Right cardiac atrium (tissue), 5 donors: ENCODE measurements around the gene EPN2. TPM values are rescaled to one million over a fixed set of nuclear protein-coding genes. Genes with fewer than 3 reads are reported as not detected.
"Not testable (repeated sequence)": the region's sequence is repeated elsewhere in the genome, so short reads cannot be mapped to it uniquely, and the experiment has no call there.

ENCODE experiments used
- ATAC-seq, 2 donors: fragments of 200-7000 bp; cut with Tn5 transposase; one replicate each; pipeline versions ENCODE4 v1.8.0 to v1.9.1; 2020; ENCODE audit warnings: moderate library complexity in 2 of 2, mild to moderate bottlenecking in 1 of 2
- DNase-seq, 3 donors: peaks; one replicate each; pipeline ENCODE4 v3.0.0-alpha.2; 2020
- H3K27ac ChIP-seq: one replicate; pipeline ENCODE4 v1.5.1; 2013; ENCODE audit warnings: mild to moderate bottlenecking, low read length, control low read depth, moderate library complexity
- H3K27me3 ChIP-seq: one replicate; pipeline ENCODE4 v1.6.1; 2013; ENCODE audit not compliant: control insufficient read depth, insufficient read depth
- H3K4me1 ChIP-seq: one replicate; pipeline ENCODE4 v1.6.1; 2013; ENCODE audit warnings: low read length; ENCODE audit not compliant: control insufficient read depth, insufficient read depth
- H3K4me3 ChIP-seq: one replicate; pipeline ENCODE4 v1.5.1; 2013; ENCODE audit warnings: low read length, control low read depth
- H3K9me3 ChIP-seq: one replicate; pipeline ENCODE4 v1.6.1; 2013; ENCODE audit warnings: low read length; ENCODE audit not compliant: control insufficient read depth
- WGBS: extraction: QIAGEN DNeasy Blood & Tissue Kit; methylation state at CpG from one replicate; pipeline ENCODE4 v1.1.7; 2013; 5-methylcytosine and 5-hydroxymethylcytosine counted together
- intact Hi-C, 4 donors: fragments of 100-400 bp; cut with DNase I; formaldehyde crosslinking; loops; one replicate each; pipeline versions ENCODE4 v1.11.0 to v1.14.0; 2022 to 2023
- polyA plus RNA-seq: library from polyadenylated mRNA; stranded (reverse); fragments of 200-250 nt; gene quantifications from one replicate; pipeline ENCODE4 v1.2.3, GENCODE V29; 2013
- total RNA-seq, 4 donors: library from RNA; stranded (reverse); fragmentation: NEBNext Ultra II Directional; extraction: Animal tissue kit (Norgen Biotek cat#: 25700); gene quantifications; one replicate each; pipeline ENCODE4 v1.2.1, GENCODE V29; 2021
- donor health status: healthy with polysubstance abuse.
- donor health status: DM: no; HTN: yes; CAD: no.
- donor health status: DM: no; HTN: no; CAD: no.
- donor health status: DM: no; HTN: yes; CAD: no; lungs with severe emphysema.
- donor health status: DM: yes; HTN: yes; CAD: no.

EPN2 gene
- total and polyA plus RNA-seq, 5 donors: 50.2 to 138 (median 113) TPM

DNA sequence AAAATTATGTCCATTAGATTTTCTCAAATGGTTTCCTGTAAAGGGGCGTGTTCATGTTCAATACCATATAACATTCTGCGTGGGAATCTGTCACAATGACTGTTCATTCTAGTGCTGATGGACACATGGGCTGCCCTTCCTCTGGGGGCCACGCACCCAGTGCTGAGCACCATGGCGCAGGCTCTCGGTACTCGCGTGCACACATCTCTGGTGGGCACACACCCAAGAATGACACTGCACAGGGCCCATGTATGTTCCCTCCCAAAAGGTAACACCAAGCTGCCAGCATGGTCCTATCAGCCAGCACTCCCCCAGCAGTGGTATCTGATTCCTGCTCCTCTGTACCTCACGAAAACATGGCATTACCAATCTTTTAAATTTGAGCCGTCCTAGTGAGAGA, 111.6 kb downstream of the EPN2 start:
- intact Hi-C loops: no loop called here
- ATAC-seq: no peak
- H3K4me3 ChIP-seq: no peak overlapping the region
- 92% methylated on average over 9 of the region's 9 CpGs for WGBS
- H3K27me3 ChIP-seq: no peaks in the 10 kb centered on the region
- no peaks in the 10 kb centered on the region for H3K9me3 ChIP-seq
- H3K4me1 ChIP-seq: peaks cover 11% of the 10 kb centered on the region
- DNase-seq: no peak
- H3K27ac ChIP-seq: no peak overlapping the region

DNA sequence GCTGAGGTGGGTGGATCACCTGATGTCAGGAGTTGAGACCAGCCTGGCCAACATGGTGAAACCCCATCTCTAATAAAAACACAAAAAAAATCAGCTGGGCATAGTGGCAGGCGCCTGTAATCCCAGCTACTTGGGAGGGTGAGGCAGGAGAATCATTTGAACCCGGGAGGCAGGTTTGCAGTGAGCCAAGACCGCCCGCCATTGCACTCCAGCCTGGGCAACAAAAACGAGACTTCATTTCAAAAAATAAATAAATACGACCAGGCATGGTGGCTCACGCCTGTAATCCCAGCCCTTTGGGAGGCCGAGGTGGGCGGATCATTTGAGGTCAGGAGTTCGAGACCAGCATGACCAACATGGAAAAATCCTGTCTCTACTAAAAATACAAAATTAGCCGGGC, 116.2 kb downstream of the EPN2 start:
- H3K27ac ChIP-seq, DNase-seq, ATAC-seq, intact Hi-C loops, H3K27me3 ChIP-seq, H3K4me1 ChIP-seq, H3K4me3 ChIP-seq, H3K9me3 ChIP-seq: not testable (repeated sequence)
- 95% methylated on average over 11 of the region's 11 CpGs for WGBS

DNA sequence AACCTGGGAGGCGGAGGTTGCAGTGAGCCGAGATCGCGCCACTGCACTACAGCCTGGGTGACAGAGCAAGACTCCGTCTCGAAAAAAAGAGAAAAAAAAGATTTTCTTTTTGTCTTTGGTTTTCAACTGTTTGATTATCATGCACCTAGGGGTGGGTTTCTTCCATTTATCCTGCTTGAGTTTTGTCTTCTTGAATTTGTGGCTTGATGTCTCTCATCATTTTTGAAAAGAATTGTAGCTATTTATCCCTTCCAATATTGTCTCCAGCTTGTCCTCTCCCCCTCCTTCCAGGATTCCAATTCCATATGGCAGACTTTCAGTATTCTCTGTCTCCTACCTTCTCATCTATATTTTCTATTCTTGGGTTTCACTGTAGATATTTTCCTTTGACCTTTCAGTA, 117.6 kb downstream of the EPN2 start:
- no peak overlapping the region for H3K4me3 ChIP-seq
- no peaks in the 10 kb centered on the region for H3K4me1 ChIP-seq
- H3K27me3 ChIP-seq: no peaks in the 10 kb centered on the region
- WGBS: 77% methylated on average over 6 of the region's 6 CpGs
- no peaks in the 10 kb centered on the region for H3K9me3 ChIP-seq
- DNase-seq: no peak
- ATAC-seq: no peak
- intact Hi-C loops: no loop called here
- H3K27ac ChIP-seq: no peak overlapping the region

DNA sequence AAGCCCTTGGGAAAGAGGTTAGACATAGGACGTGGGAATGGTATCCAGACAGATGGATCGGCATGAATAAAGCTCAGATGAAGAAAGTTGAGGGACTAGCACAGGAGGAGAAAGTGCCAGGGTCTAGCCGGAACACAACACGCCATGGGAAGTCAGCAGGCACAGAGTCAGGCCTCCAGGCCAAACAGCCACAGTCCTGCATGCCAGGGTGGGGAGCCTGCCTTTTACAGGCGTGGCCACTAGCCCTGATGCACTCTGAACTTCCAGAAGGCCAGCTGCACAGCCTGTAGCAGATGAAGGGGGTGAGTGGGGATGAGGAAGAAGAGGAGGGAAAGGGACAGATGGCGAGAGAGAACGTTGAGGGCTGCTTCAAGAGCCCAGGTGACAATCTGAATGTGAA, 120.2 kb downstream of the EPN2 start:
- H3K4me3 ChIP-seq: no peak overlapping the region
- DNase-seq (no peak), ATAC-seq (no peak)
- no peaks in the 10 kb centered on the region for H3K9me3 ChIP-seq
- WGBS: 90% methylated on average over 7 of the region's 7 CpGs
- no peak overlapping the region for H3K27ac ChIP-seq
- intact Hi-C loops: no loop called here
- H3K4me1 ChIP-seq: peaks cover 2% of the 10 kb centered on the region
- H3K27me3 ChIP-seq: no peaks in the 10 kb centered on the region

DNA sequence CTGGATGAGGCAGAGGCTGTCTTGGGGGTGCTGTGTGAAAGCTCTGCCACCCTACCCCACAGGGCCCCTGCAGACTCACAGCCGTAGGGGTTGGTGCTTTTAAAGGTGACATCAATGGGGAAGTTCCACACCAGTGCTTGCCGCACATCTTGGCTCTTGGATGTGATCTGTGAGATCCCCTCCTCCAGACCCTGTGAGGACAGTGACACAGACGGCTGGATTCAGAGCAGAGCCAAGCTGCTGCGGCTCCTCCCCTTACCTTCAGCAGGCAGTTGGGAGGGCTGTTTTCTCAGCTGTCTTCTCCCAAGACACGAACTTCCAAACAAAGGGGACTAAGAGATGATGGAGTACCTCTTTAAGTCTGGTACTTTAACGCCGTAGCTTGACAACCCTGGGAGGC, 120.6 kb downstream of the EPN2 start:
- Histone ChIP-seq H3K4me3 (no peak overlapping the region), H3K27me3 (no peaks in the 10 kb centered on the region), H3K9me3 (no peaks in the 10 kb centered on the region), H3K27ac (no peak overlapping the region), H3K4me1 (peaks cover 2% of the 10 kb centered on the region)
- intact Hi-C loops: no loop called here
- WGBS: 78% methylated on average over 7 of the region's 7 CpGs
- no peak for ATAC-seq
- no peak for DNase-seq

DNA sequence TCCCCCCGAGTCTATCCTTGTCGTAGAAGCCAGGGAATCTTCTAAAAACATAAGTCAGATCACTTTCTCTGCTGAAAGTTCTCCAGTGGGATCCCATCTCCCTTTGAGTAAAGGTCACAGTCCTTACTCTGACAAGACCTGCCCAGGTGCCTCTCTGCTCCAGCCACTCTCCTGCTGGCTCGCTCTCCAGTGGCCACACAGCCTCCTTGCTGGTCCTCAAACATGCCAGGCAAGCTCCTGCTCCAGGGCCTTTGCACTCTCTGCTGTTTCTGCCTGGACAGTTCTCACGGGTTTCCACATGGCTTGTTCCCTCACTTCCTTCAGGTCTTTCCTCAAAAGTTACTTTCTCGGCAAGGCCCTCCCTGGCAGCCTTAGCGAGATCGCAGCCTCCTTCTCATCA, 122.0 kb downstream of the EPN2 start:
- no peak for ATAC-seq
- H3K4me3 ChIP-seq: no peak overlapping the region
- peak in 1 of 3 donors; percentile 26 for DNase-seq
- no peak overlapping the region for H3K27ac ChIP-seq
- no peaks in the 10 kb centered on the region for H3K9me3 ChIP-seq
- H3K27me3 ChIP-seq: no peaks in the 10 kb centered on the region
- intact Hi-C loops: no loop called here
- WGBS: 72% methylated on average over 7 of the region's 7 CpGs
- peaks cover 2% of the 10 kb centered on the region for H3K4me1 ChIP-seq

DNA sequence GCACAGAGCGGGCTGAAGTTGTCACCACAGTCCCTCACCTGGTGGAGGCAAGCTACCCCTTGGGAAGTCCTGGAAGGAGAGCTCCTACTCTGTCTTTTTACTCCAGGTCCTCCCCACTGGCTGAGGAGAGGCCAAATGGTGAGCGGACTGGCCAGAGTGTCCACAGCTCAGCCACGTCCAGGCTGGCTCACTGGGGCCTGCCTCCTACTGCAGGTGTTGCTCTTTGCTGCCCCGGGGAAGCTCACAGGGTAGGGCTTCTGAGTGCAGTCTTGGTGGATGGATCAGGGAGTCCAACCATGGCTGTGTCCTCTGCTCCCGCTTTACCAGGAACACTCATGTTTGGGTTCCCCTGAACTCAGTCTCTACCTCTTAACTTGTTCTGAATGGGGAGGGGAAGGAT, 122.7 kb downstream of the EPN2 start:
- Histone ChIP-seq H3K4me1 (peaks cover 2% of the 10 kb centered on the region), H3K27me3 (no peaks in the 10 kb centered on the region), H3K4me3 (no peak overlapping the region), H3K9me3 (no peaks in the 10 kb centered on the region), H3K27ac (no peak overlapping the region)
- DNase-seq: peak in 1 of 3 donors; percentile 42
- ATAC-seq: no peak
- intact Hi-C loops: loop anchor here (5.0 to 10.0 kb wide), 2 partner anchors 87 to 405 kb away; no protein-coding TSS in a partner anchor
- WGBS: 95% methylated on average over 5 of the region's 5 CpGs

DNA sequence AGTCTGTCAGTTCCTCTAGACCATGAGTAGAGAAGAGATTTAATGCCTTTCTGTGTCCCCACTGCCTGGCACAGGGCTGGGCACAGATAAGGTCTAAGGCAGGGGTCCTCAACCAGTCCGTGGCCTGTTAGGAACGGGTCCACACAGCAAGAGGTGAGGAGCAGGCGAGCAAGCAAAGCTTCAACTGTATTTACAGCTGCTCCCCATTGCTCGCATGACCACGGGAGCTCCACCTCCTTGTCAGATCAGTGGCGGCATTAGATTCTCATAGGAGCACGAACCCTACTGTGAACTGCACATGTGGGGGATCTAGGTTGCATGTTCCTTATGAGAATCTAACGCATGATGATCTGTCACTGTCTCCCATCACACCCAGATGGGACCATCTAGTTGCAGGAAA, 123.6 kb downstream of the EPN2 start:
- ATAC-seq (no peak), DNase-seq (no peak)
- Histone ChIP-seq H3K4me1 (peaks cover 2% of the 10 kb centered on the region), H3K4me3 (no peak overlapping the region), H3K27ac (no peak overlapping the region), H3K9me3 (no peaks in the 10 kb centered on the region), H3K27me3 (no peaks in the 10 kb centered on the region)
- 88% methylated on average over 8 of the region's 8 CpGs for WGBS
- intact Hi-C loops: loop anchor here (5.0 to 10.0 kb wide), 2 partner anchors 87 to 404 kb away; no protein-coding TSS in a partner anchor

DNA sequence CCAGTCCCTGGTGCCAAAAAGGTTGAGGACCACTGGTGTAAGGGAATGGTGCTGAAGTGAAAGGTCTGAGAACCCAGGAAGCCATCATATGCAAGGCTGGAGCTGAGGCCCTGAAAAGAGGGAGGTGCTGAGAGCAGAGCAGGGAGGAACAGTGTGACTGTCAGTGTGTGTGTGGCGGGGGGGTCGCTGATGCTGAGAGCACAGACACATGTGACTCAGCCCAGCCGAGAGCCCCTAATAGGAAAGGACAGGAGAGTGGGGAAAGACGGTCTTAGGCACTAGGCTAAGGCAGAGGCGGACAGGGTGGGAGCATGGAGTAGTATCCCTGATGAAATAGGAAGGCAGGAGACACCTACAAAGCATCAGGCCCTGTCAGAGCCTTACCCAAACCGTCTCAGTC, 124.2 kb downstream of the EPN2 start:
- ATAC-seq (no peak), DNase-seq (no peak)
- intact Hi-C loops: loop anchor here (5.0 to 10.0 kb wide), 2 partner anchors 86 to 403 kb away; no protein-coding TSS in a partner anchor
- H3K4me3 ChIP-seq: no peak overlapping the region
- H3K4me1 ChIP-seq: peaks cover 2% of the 10 kb centered on the region
- H3K27me3 ChIP-seq: no peaks in the 10 kb centered on the region
- H3K27ac ChIP-seq: no peak overlapping the region
- WGBS: 73% methylated on average over 6 of the region's 6 CpGs
- no peaks in the 10 kb centered on the region for H3K9me3 ChIP-seq

DNA sequence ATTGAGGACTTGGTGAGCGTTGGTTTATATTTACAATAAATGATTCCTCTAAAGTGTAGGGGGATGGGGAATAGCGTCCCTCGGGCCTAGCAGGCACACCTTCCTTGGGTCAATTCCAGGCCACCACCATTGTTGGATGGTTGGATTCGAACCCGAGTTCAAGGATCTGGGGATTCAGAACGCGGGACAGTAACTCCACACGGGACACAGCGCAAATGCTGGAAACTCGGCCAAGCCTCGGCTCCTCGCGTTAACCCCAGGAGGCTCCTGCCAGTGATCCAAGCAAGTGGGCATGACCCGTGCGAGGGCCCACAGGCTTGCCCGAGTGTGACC, 124.7 kb downstream of the EPN2 start:
- WGBS: 19% methylated on average over 16 of the region's 16 CpGs
- H3K4me1 ChIP-seq: peaks cover 2% of the 10 kb centered on the region
- no peaks in the 10 kb centered on the region for H3K27me3 ChIP-seq
- DNase-seq: no peak
- ATAC-seq: no peak
- H3K27ac ChIP-seq: no peak overlapping the region
- intact Hi-C loops: loop anchor here (2.0 to 10.0 kb wide), 4 partner anchors 83 to 403 kb away; no protein-coding TSS in a partner anchor
- H3K4me3 ChIP-seq: peak overlapping the region; percentile 52
- no peaks in the 10 kb centered on the region for H3K9me3 ChIP-seq

DNA sequence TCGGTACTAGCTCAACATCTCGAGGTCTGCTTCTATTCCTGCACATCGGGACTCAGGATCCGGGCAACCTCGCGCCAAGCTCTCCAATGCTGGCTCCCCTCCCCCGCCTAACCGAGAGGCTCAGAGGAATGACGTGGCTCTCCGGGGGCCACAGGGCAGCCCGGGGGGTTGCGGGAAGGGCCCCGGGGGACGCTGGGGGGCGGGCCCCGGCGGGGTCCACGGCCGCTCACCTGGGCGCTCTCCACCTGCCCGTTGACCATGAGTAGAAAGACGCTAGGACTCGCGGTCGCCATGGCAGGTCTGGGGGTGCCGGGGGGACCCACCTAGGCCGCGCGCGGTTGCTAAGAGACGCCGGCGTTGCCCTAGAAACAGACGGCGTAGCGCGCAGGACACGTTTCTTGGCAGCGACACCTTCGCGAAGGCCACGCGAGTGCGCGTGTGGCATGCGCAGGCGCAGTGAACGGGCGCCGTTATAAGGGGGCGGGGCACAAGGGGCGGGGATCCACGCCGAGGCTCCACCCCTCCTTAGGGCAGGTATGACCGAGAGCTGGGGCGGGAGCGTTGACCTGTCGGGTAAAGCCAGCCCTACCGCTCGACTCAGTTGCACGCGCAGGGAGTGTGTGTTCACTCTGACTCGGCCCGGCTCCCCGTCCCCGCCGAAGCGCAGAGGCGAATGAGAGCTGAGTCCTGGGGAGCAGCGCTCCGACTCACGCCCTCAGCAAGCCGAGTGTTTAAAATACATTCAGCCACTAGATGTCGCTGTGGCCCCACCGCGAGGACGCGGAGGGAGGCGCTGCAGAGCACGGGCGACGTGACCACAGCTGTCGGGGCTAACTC, 125.3 kb downstream of the EPN2 start, which contains the start of gene B9D1:
Gene B9D1, minus strand, starts transcription at position 447 of the 837 bp plus-strand sequence. Its CDS starts 154 bp downstream, at position 293.
- Histone ChIP-seq H3K27ac (no peak within 1 kb of the TSS), H3K27me3 (no peaks in the 10 kb centered on the region), H3K4me3 (peak within 1 kb of the TSS; percentile 52), H3K9me3 (no peaks in the 10 kb centered on the region), H3K4me1 (peaks cover 2% of the 10 kb centered on the region)
- under 1% methylated on average over 83 of the region's 83 CpGs for WGBS
- intact Hi-C loops: loop anchor here (2.0 to 10.0 kb wide), 4 partner anchors 82 to 402 kb away; no protein-coding TSS in a partner anchor
- peak; percentile 93 to 97 (median 97) for DNase-seq
- peak; percentile 94 for ATAC-seq
